CD4-positive, alpha-beta T cell treated with Interleukin-15 for 4 hours (primary cell): Measurements from ENCODE around the gene PTPRN2.

Experiments
- DNase-seq: peaks from one replicate; pipeline ENCODE4 v3.0.0-alpha.2; 2020; ENCODE audit warnings: low spot score

PTPRN2 gene

GRCh38 chr7:157974678-157975230, 612.9 kb downstream of the PTPRN2 start:
- DNase-seq = no peak

GRCh38 chr7:157973971-157974677, 613.5 kb downstream of the PTPRN2 start:
- DNase-seq = no peak

DNA sequence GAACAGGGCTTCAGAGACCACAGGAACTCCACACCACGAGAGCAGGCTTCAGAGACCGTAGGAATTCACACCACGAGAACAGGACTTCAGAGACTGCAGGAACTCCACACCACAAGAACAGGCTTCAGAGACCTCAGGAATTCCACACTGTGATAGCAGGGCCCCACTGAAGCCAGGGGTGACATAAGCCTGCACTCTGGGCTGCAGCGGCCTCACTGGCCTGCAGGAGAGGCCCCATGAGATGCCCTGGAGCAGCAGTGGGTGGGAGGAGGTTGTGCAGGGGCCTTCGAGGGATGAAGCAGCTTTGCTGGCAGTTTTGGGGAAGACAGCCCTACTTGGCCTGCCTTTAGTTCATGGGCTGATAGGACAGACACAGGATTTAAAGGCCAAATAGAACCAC, 614.7 kb downstream of the PTPRN2 start:
- DNase-seq = no peak

- no peak for DNase-seq
Measured at GRCh38 chr7:157971501-157971900, 616.1 kb downstream of the PTPRN2 start.

- no peak for DNase-seq
Measured at GRCh38 chr7:157970744-157971143, 616.9 kb downstream of the PTPRN2 start.

GRCh38 chr7:157969995-157970394, 617.6 kb downstream of the PTPRN2 start:
- no peak for DNase-seq

DNA sequence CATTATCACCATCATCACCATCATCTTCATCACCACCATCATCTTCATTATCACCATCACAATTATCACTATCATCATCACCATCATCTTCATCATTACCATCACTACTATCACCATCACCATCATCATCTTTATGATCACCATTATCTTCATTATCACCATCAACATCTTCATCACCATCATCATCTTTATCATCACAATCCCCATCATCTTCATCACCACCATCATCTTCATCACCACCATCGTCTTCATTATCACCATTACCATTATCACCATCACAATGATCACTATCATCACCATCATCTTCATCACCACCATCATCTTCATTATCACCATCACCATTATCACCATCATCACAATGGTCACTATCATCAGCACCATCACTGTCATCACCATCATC, 621.1 kb downstream of the PTPRN2 start:
- no peak for DNase-seq

DNA sequence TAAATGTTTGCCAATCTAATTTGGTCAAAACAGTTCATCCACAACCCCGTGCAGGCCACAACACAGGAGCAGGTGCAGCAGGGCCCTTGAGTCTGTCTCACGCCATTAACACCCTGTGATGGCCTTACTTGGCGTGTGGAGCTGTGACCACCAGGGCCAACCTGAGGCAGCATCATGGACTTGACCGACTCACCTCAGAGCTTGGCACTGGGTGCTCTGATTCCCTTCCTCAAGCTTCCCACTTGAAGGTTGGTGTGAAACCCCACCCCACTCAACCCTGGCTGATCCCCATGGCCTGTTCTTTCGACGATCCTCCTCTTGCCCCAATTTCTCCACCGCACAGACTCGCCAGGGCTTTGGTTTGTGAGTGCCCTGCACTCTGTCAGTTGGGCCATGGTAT, 623.1 kb downstream of the PTPRN2 start:
- DNase-seq = no peak

- no peak for DNase-seq
Measured at GRCh38 chr7:157964016-157964415, 623.6 kb downstream of the PTPRN2 start.

GRCh38 chr7:157963526-157963925, 624.1 kb downstream of the PTPRN2 start:
- DNase-seq = no peak

DNA sequence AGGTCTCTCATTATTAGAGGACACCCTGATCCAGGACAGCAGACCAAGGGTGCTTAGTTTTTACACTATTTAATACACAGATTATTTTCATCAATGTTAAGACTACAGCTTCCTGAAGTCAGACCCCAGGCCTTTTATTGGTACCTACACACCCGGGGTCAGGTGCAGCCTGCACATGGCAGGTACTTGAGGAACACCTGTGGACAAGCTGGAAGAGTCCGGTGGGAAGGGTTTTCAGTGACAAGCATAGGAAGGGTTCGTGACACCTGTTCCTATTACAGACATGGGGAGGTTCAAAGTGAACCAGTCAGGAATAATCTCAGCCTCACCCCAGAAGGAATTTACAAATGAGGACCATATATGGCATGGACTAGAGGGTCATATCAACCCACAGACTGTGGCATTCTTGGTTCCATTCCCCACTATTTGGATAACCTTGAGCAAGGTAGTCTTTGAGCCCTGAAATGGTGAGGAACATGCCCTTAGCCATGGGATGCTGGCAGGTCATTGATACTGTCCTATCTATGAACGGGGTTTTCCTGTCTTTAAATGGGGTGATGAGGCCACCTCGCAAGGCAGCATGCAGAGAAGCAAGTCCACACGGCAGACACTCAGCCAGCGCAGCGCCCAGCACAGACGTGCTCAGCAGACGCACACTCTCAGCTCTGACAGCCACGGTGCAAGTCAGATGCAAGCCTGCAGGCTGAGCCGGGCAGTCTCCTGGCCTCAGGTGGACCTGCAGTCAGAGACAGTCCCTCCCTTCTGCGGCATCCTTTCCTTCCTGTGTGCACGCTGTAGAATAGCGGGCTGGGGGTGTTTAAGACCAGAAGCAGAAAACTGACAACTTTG, 624.9 kb downstream of the PTPRN2 start:
- DNase-seq = no peak

- DNase-seq = no peak
Measured at GRCh38 chr7:157961731-157962457, 625.7 kb downstream of the PTPRN2 start.

DNA sequence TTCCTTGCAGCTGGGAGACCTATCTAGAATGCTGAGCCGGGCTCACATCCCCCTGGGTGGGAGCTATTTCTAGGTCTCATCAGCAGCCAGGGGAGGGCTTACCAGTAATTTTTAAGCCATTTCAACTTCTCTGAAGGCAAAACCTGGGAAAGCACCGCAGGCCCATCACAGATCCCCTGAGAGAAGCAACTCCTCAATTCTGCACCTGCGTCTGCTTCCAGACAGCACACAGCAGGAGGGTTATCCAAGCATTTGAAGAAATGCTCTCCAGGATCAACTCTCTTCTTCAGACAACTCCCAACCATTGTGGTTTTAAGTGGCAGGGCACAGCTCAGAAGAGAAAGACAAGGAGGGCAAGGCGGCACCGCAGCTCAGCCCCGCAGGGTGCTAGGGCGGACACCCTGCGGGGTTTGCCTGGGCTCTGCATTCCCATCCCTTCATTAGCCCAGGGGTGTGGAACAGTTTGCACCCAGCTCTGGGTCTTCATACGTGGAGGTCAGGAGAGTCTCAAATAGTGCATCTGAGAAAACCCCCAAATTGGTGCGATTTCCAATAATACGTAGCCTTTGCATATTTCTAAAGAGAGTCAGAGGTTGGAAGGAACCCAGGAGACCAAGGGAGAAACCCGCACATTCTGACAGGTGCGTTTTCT, 632.1 kb downstream of the PTPRN2 start:
- no peak for DNase-seq

DNA sequence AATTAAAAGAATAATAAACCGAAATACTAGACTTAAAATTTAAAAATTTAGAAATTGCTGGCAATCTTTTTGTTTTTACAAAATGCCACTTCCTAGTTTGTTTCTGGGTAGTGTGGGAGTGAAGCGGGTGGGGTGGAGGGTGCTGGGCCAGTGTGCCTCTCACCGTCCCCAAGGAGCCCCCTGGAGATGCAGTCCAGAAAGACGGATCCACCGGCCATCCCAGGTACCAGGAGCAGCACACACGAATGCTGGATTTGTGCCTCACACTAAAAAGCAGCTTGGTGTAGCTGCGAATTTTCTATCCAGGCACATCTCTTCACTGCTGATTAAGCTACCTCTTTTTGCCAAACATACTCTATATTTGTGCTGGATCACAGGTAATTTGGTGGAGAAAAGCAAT, 632.7 kb downstream of the PTPRN2 start:
- DNase-seq = no peak

DNA sequence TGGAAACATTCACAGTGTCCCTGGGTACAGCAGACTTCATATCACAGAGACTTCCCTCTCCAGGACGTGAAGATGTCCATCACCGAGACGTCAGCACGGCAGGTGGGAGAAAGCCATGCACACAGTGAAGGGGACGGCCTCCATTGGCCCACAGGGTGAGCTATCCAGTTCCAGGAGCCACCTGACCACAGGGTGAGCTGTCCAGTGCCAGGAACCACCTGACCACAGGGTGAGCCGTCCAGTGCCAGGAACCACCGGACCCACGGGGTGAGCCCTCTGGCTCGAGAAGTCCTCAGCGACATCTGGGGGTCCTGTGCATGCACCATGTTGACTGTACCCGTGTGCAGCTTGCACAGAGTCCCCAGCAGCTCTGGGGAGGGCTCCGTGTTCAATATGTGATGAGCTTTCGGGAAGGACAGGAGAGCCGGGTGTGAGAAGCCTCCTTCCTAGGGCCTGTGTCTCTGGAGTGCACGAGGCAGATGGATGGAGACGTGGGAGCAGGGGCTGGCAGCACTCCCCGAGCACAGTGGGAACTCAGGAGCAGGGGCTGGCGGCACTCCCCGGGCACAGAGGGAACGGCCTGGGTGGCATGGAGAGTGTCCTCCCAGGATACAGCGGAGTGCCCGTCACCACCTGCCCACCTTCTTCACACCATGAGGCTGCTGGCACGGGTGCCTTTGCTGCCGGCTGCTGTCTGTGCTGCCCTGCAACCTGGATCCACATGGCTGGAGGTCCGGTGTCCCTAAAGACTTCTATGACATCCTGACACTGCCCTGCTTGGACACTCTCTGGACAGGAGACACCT, 634.6 kb downstream of the PTPRN2 start:
- DNase-seq = no peak

DNA sequence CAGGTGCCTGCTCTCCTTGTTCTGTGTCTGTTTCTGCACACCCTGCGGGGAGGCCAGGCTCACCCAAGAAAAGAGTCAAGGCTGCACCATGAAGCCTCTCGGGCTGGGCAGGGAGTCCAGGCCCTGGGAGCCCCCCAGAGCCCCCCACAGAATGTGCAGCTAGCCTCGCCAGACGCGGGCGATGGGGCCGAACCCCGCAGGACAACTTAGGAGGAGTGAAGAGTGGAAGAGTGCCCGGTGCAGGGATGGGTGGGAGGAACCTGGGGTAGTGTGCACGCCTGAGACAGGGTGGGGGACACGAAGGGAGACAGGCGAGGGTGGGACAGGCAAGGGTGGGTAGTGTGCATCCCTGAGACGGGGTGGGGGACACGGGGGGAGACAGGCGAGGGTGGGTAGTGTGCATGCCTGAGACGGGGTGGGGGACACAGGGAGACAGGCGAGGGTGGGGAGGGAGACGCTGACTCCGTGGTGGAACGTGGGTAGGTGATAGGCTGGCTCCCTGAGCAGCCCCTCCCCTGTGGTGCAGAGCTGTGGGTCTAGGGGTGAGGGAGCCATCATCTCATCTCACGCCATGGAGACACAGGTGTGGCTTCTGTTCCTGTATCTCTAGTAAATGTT, 635.5 kb downstream of the PTPRN2 start:
- no peak for DNase-seq

- no peak for DNase-seq
Measured at GRCh38 chr7:157951300-157952049, 636.1 kb downstream of the PTPRN2 start.

DNA sequence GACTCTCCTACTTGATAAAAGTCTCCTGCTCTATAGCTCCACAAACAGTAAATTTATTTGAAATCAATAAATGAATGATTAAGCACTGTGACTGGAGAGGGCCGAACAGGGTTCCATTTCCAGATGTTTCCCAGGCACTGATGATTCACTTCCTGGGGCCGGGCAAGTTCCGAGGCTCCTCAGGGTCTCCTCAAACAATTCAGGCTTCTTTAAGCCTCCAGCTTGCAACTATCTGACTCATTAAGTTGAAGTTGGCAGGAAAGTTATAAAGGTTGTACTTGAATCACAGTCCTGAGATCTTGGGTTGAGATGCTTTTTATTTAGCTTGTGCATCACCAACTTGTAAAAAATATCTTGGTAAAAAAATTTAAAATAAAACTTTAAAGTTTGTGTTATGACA, 637.9 kb downstream of the PTPRN2 start:
- DNase-seq = no peak

DNA sequence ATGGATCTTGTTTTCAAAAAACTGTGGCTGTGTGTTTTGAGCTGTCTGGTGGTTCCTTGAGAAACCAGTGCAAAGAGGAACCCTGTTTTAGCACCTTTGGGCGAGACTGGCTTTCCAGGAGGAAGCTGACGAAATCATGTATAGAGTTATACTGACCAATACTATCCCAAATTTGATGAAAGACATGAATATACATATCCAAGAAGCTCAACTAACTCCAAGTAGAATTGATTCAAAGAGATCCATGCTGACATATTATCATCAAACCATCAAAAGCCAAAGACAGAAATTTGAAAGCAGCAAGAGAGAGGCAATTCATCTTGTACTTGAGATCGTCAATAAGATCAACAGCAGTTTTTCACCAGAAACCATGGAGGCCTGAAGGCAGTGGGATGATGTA, 640.1 kb downstream of the PTPRN2 start:
- no peak for DNase-seq
